K562 (cell line): ENCODE data around the gene TAF11L10. TPM values are rescaled to one million over a fixed set of nuclear protein-coding genes. Genes with fewer than 3 reads are reported as not detected.
"Not testable (repeated sequence)": the region's sequence is repeated elsewhere in the genome, so short reads cannot be mapped to it uniquely, and the experiment has no call there.

ENCODE experiments used
- ATAC-seq: fragments of 200-7000 bp; cut with Tn5 transposase; 3 replicates; pipeline ENCODE4 v1.9.1; 2020; ENCODE audit warnings: moderate library complexity
- Bru-seq: library from RNA; stranded (reverse); fragments of 400-500 nt; gene quantifications from one replicate; lab custom pipeline; 2021; lab: Mats Ljungman, UMichigan
- BruChase-seq, 2 experiments: library from RNA; stranded (reverse); fragments of 400-500 nt; gene quantifications; one replicate each; lab custom pipeline; 2021; lab: Mats Ljungman, UMichigan
- BruUV-seq: library from RNA; stranded (reverse); fragments of 400-500 nt; replicated peaks from 2 replicates; lab custom pipeline; 2021; lab: Mats Ljungman, UMichigan
- CTCF ChIA-PET: fragments of 300-600 bp; formaldehyde crosslinking; extraction: SDS; loops from one replicate; lab custom pipeline; 2021; ENCODE audit warnings: low intra/inter-chr PET ratio; lab: Yijun Ruan, JAX
- POLR2A ChIA-PET: fragments of 300-600, 350-650 bp; sonication (Branson Sonifier 250); formaldehyde crosslinking; extraction: SDS; loops from one replicate; lab custom pipeline; 2021; ENCODE audit warnings: antibody characterized with exemption, inconsistent platforms; lab: Yijun Ruan, JAX
- DNase-seq, 4 experiments: peaks; one replicate each; pipeline versions ENCODE4 v3.0.0 to v3.0.0-alpha.2; 2011 to 2018; ENCODE audit warnings: low spot score in 3 of 4, mixed read lengths in 3 of 4; ENCODE audit errors: extremely low read depth in 1 of 4
- FAIRE-seq: peaks from 2 replicates; lab custom pipeline; 2011; peaks lifted over from hg19 to GRCh38; lab: Jason Lieb, UNC
- H2AFZ ChIP-seq: 2 replicates; pipeline ENCODE4 v1.6.0; 2011; ENCODE audit warnings: low read depth, low read length, control low read depth, inconsistent platforms
- H3K27ac ChIP-seq: fragments of 200-600 bp; 3 replicates; pipeline ENCODE4 v1.8.0; 2011; ENCODE audit warnings: low read depth, mild to moderate bottlenecking, control low read depth, inconsistent platforms, low read length, moderate library complexity, mixed read lengths; ENCODE audit errors: extremely low read depth
- H3K27me3 ChIP-seq, 2 experiments: fragments of 300-600 bp in 1 of 2; 2 replicates in 1 of 2; 3 replicates in 1 of 2; pipeline versions ENCODE4 v1.6.0 to v1.8.0; 2011; ENCODE audit warnings: inconsistent platforms in 2 of 2, low read length in 2 of 2, mild to moderate bottlenecking in 1 of 2, mixed read lengths in 1 of 2, moderate library complexity in 1 of 2; ENCODE audit not compliant: control insufficient read depth in 2 of 2, insufficient read depth in 2 of 2
- H3K36me3 ChIP-seq: fragments of 300-600 bp; 3 replicates; pipeline ENCODE4 v1.8.0; 2011; ENCODE audit warnings: mild to moderate bottlenecking, low read length, inconsistent platforms; ENCODE audit not compliant: control insufficient read depth, insufficient read depth
- H3K4me1 ChIP-seq, 2 experiments: fragments of 200-600 bp in 1 of 2; replicated peaks in 1 of 2; 2 replicates in 1 of 2; 3 replicates in 1 of 2; pipeline versions ENCODE4 v1.5.1 to v1.8.0; 2011; ENCODE audit warnings: inconsistent platforms in 2 of 2, low read length in 2 of 2, mild to moderate bottlenecking in 1 of 2, mixed read lengths in 1 of 2, moderate library complexity in 1 of 2; ENCODE audit not compliant: control insufficient read depth in 2 of 2, insufficient read depth in 2 of 2
- H3K4me2 ChIP-seq: 2 replicates; pipeline ENCODE4 v1.6.1; 2011; ENCODE audit warnings: low read length, control low read depth, inconsistent platforms, mixed read lengths; ENCODE audit not compliant: insufficient read depth
- H3K4me3 ChIP-seq: fragments of 200-600 bp; sonication (generic), shearing (Covaris generic); 2 replicates; pipeline ENCODE4 v1.5.1; 2016; ENCODE audit warnings: control low read depth, inconsistent platforms
- H3K79me2 ChIP-seq: fragments of 200-600 bp; 3 replicates; pipeline ENCODE4 v1.8.0; 2011; ENCODE audit warnings: low read length, inconsistent platforms; ENCODE audit not compliant: control insufficient read depth, insufficient read depth
- H3K9ac ChIP-seq, 2 experiments: 2 replicates each; pipeline versions ENCODE4 v1.6.0 to v1.6.1; 2011; ENCODE audit warnings: low read depth in 2 of 2, low read length in 2 of 2, control low read depth in 1 of 2, inconsistent platforms in 1 of 2, mild to moderate bottlenecking in 1 of 2, mixed read lengths in 1 of 2; ENCODE audit not compliant: insufficient read depth in 1 of 2
- H3K9me1 ChIP-seq: one replicate; pipeline ENCODE4 v1.6.0; 2011; ENCODE audit warnings: inconsistent platforms, mild to moderate bottlenecking, low read length, moderate library complexity; ENCODE audit not compliant: control insufficient read depth, insufficient read depth
- H3K9me3 ChIP-seq: replicated peaks from 2 replicates; pipeline ENCODE4 v1.5.1; 2011; ENCODE audit warnings: low read depth, low read length, inconsistent platforms; ENCODE audit not compliant: control insufficient read depth, insufficient read depth
- H4K20me1 ChIP-seq: replicated peaks from 2 replicates; pipeline ENCODE4 v1.6.1; 2011; ENCODE audit warnings: low read length, inconsistent platforms, mixed read lengths; ENCODE audit not compliant: control insufficient read depth, insufficient read depth
- NR2F6 ChIP-seq: fragments of 450-650 bp; formaldehyde crosslinking; IDR thresholded peaks from 2 replicates; pipeline ENCODE4 v1.4.0; 2020; ENCODE audit warnings: mild to moderate bottlenecking
- STAT5A ChIP-seq: IDR thresholded peaks from 2 replicates; pipeline ENCODE4 v1.6.1; 2012; ENCODE audit warnings: low read length, inconsistent platforms, borderline replicate concordance
- WGBS: fragments of 100-300 bp; shearing (Covaris generic); methylation state at CpG from one replicate; pipeline ENCODE4 v1.1.6; 2016; ENCODE audit warnings: low coverage, mixed read lengths; ENCODE audit not compliant: insufficient coverage; ENCODE audit errors: missing lambda C conversion rate; 5-methylcytosine and 5-hydroxymethylcytosine counted together
- in situ Hi-C: fragments of 300-500 bp; cut with MboI; formaldehyde crosslinking; loops from 4 replicates; pipeline ENCODE4 v1.15.0; 2018; ENCODE audit warnings: inconsistent platforms, mixed read lengths
- intact Hi-C: fragments of 100-400 bp; cut with micrococcal nuclease; formaldehyde crosslinking; loops from 2 replicates; pipeline ENCODE4 v1.14.2; 2022
- long read RNA-seq, 3 experiments: library from polyadenylated mRNA in 2 of 3; library from RNA in 1 of 3; unstranded in 2 of 3; stranded (forward) in 1 of 3; transcript quantifications; one replicate each; pipeline ENCODE4 v2.0.0, GENCODE V29; 2019 to 2022
- polyA minus RNA-seq, 3 experiments: library from RNA; depleted of rRNA, polyadenylated mRNA; stranded (reverse); fragments of >200 nt; gene quantifications; 2 replicates each; pipeline ENCODE4 v1.2.3, GENCODE V29; 2011
- polyA plus RNA-seq, 8 experiments: library from polyadenylated mRNA; depleted of rRNA in 4 of 8; stranded (reverse) in 5 of 8; unstranded in 3 of 8; fragments of >200 nt; fragmentation: Nextera tagmentation in 2 of 8; fragmentation: Illumina TruSeq in 1 of 8; extraction: Ambion mirVana in 2 of 8; extraction: Trizol in 1 of 8; gene quantifications; 2 replicates each; pipeline versions ENCODE4 v1.2.1 to v1.2.3, GENCODE V29; 2011 to 2014; ENCODE audit warnings: inconsistent platforms in 1 of 8, missing spikeins in 1 of 8
- total RNA-seq, 7 experiments: library from RNA; depleted of rRNA in 6 of 7; stranded (reverse); fragments of >200 nt in 6 of 7; fragmentation: Illumina TruSeq in 2 of 7; extraction: Trizol in 2 of 7; gene quantifications; 2 replicates each; pipeline versions ENCODE4 v1.2.1 to v1.2.3, GENCODE V29; 2011 to 2021; ENCODE audit warnings: low replicate concordance in 1 of 7

Gene TAF11L10
- 1.5 and 10.5 TPM in 2 replicates for total RNA-seq (2011; cell fraction: chromatin; rRNA removed; ENCODE audit: low replicate concordance)
- 3.8 and 9.5 TPM in 2 replicates for total RNA-seq (2011; cell fraction: nucleolus; rRNA removed)
- 2.9 and 3.1 TPM in 2 replicates for total RNA-seq (2011; cell fraction: nucleoplasm; rRNA removed)
- total RNA-seq (2014; rRNA removed) (0.57 and 0.68 TPM in 2 replicates), total RNA-seq (2014; rRNA removed; fragmentation: Illumina TruSeq; extraction: Trizol) (0.29 TPM in 1 of 2 replicates, not detected in the other), total RNA-seq (2015; rRNA removed; fragmentation: Illumina TruSeq; extraction: Trizol) (not detected in 2 replicates), total RNA-seq (2021) (0.53 TPM in 1 of 2 replicates, not detected in the other), polyA plus RNA-seq (2011; rRNA removed) (3.7 TPM in 1 of 2 replicates, not detected in the other), polyA plus RNA-seq (2014; fragmentation: Illumina TruSeq; extraction: Trizol) (not detected in 2 replicates), polyA plus RNA-seq (2014; fragmentation: Nextera tagmentation; extraction: Ambion mirVana) (under 1 TPM in 1 of 2 experiments, not detected in 1; 0.27 TPM), polyA plus RNA-seq (2014; rRNA removed) (0.20 TPM in 1 of 2 replicates, not detected in the other), polyA minus RNA-seq (2011; rRNA and poly(A)+ RNA removed) (1.7 and 18.8 TPM in 2 replicates), Bru-seq, nascent RNA (not detected), BruChase-seq, experiment 1, labeled RNA remaining after a 2-hour chase (not detected), BruChase-seq, experiment 2, labeled RNA remaining after a 6-hour chase (not detected)
- 2.4 TPM in 1 of 2 replicates, not detected in the other for polyA plus RNA-seq (2011; cell fraction: cytosol; rRNA removed)
- 4.9 TPM in 1 of 2 replicates, not detected in the other for polyA plus RNA-seq (2011; cell fraction: nucleus; rRNA removed)
- 0.78 and 0.87 TPM in 2 replicates for polyA plus RNA-seq (2012)
- polyA minus RNA-seq (2011; cell fraction: cytosol; rRNA and poly(A)+ RNA removed), result 2.7 TPM in 1 of 2 replicates, not detected in the other
- 4.2 and 36.1 TPM in 2 replicates for polyA minus RNA-seq (2011; cell fraction: nucleus; rRNA and poly(A)+ RNA removed)
- long read RNA-seq, experiment 1, partial matches to known transcripts, result 0 of 1 reads
- long read RNA-seq, experiment 1, other reads (novel, unspliced or antisense), result 1 of 1 reads
- long read RNA-seq, experiment 2, result 0 reads
- long read RNA-seq, experiment 3, result 0 reads

DNA sequence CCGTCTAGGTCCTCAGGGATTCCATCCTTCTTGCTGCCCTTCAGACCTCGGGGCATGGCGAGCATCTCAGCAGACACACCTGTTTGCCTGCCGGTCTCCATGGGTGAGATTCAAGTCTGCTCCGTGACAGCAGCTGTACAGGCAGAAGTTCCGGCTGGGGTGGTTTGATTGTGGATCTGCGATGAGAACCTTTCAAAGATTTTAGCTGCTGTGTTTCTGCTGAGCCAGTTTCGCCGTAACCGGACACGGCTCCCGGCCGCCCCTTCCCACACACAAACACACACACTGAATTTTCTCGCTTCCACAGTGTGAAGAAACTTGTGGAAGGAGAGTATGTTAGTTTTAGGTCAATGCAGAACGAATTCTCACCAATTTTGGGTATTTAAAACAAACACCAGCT is at the start of gene TAF11L10:
Gene TAF11L10, minus strand, starts transcription at position 101 of the 400 bp plus-strand sequence.
- H3K9ac ChIP-seq, FAIRE-seq, H4K20me1 ChIP-seq, ATAC-seq, POLR2A ChIA-PET, H3K9me3 ChIP-seq, H3K4me1 ChIP-seq, H3K4me2 ChIP-seq, intact Hi-C loops, H3K27ac ChIP-seq, CTCF ChIA-PET, H3K9me1 ChIP-seq, H3K4me3 ChIP-seq, H3K27me3 ChIP-seq, H3K36me3 ChIP-seq, DNase-seq, BruUV-seq, H2AFZ ChIP-seq, H3K79me2 ChIP-seq: not testable (repeated sequence)
- in situ Hi-C loops, result loop anchor here (10.0 to 25.0 kb wide), 3 partner anchors 113 to 685 kb away; no protein-coding TSS in a partner anchor
- no CpG with 5 or more reads among the region's 15 CpGs for WGBS

DNA sequence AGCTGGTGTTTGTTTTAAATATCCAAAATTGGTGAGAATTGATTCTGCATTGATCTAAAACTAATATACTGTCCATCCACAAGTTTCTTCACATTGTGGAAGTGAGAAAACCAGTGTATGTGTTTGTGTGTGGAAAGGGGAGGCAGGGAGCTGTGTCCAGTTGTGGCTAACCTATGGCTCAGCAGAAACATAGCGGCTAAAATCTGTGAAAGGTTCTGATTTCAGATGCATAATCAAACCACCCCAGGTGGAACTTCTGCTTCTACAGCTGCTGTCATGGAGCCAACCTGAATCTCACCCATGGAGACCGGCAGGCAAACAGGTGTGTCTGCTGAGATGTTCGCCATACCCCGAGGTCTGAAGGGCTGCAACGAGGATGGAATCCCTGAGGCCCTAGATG is 36.5 kb upstream of the TAF11L10 start, which contains the start of gene TAF11L14:
Gene TAF11L14, plus strand, starts transcription at position 301 of the 400 bp plus-strand sequence.
- ChIA-PET CTCF (no interaction called here), POLR2A (no interaction called here)
- Histone ChIP-seq H3K27ac (no peak within 1 kb of the TSS), H3K9ac (no peak within 1 kb of the TSS), H3K4me1 (no peaks in the 10 kb centered on the region), H3K9me1 (no peaks in the 10 kb centered on the region), H2AFZ (no peak within 1 kb of the TSS), H3K4me3 (no peak within 1 kb of the TSS), H3K79me2 (no peaks in the 10 kb centered on the region), H4K20me1 (no peaks in the 10 kb centered on the region), H3K36me3 (no peaks in the 10 kb centered on the region), H3K9me3 (no peaks in the 10 kb centered on the region), H3K4me2 (no peak within 1 kb of the TSS), H3K27me3 (no peaks in the 10 kb centered on the region)
- WGBS, result 0% methylated on average over 5 of the region's 5 CpGs
- BruUV-seq, result no TSS peak
- no peak for ATAC-seq
- TF ChIP-seq STAT5A (no peak), NR2F6 (CRISPR knock-in tag) (no peak)
- FAIRE-seq, result no peak
- intact Hi-C loops (no loop called here), in situ Hi-C loops (no loop called here)
- DNase-seq, result no peak

DNA sequence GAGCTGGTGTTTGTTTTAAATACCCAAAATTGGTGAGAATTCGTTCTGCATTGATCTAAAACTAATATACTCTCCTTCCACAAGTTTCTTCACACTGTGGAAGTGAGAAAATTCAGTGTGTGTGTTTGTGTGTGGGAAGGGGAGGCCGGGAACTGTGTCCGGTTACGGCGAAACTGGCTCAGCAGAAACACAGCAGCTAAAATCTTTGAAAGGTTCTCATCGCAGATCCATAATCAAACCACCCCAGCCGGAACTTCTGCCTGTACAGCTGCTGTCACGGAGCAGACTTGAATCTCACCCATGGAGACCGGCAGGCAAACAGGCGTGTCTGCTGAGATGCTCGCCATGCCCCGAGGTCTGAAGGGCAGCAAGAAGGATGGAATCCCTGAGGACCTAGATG is 34.2 kb upstream of the TAF11L10 start, which contains the start of gene TAF11L13:
Gene TAF11L13, plus strand, starts transcription at position 301 of the 400 bp plus-strand sequence.
- H3K4me1 ChIP-seq, H3K9me1 ChIP-seq, BruUV-seq, POLR2A ChIA-PET, H2AFZ ChIP-seq, DNase-seq, H3K79me2 ChIP-seq, ATAC-seq, H3K4me2 ChIP-seq, H4K20me1 ChIP-seq, intact Hi-C loops, H3K4me3 ChIP-seq, H3K9ac ChIP-seq, H3K27ac ChIP-seq, in situ Hi-C loops, H3K27me3 ChIP-seq, H3K36me3 ChIP-seq, CTCF ChIA-PET, FAIRE-seq, H3K9me3 ChIP-seq: not testable (repeated sequence)
- WGBS, result 0% methylated on average over 5 of the region's 12 CpGs
